ENCODE results near the gene NCSTN.

DNA sequence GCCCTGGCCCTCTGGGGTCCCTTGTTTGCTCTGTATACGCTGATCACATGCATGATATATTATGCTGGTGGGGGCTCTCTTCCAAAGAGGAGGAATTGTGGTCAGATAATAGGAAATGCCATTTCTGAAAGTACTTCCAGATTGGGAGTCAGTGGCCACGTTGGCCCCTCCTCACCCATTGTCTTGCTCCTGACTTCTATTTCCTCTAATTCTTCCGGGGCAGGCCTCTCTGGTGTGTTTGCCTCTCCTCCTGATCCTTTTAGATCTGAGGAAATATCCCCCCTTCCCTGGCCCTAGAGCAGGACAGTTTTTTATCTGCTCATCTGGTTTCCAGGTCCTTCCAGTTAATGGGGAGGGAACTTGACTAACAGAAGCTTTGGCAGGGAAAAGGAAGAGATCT lies 60.1 kb downstream of the NCSTN start:
- no peak for TF ChIP-seq GATA2 (IDR thresholded peaks at IDR 0.05; ENCODE audit: low read depth, low read length)
- TF ChIP-seq GATA3 (IDR thresholded peaks at IDR 0.05; ENCODE audit: low read depth, low read length): no peak

All from SH-SY5Y (cell line).